Effector memory CD4-positive, alpha-beta T cell (primary cell): ENCODE results near the gene ANKRD2.
"Not testable (repeated sequence)": the region's sequence is repeated elsewhere in the genome, so short reads cannot be mapped to it uniquely, and the experiment has no call there.

Experiments used
- DNase-seq, 3 donors: peaks; one replicate each; pipeline ENCODE4 v3.0.0-alpha.2; 2020
- H3K27ac ChIP-seq: 2 replicates; pipeline ENCODE4 v1.7.0; 2013; ENCODE audit warnings: mild to moderate bottlenecking, low read length, moderate library complexity; ENCODE audit not compliant: insufficient read depth, poor library complexity, severe bottlenecking
- H3K27me3 ChIP-seq: replicated peaks from 2 replicates; pipeline ENCODE4 v1.7.0; 2013; ENCODE audit warnings: mild to moderate bottlenecking, low read length; ENCODE audit not compliant: insufficient read depth, control insufficient read depth, poor library complexity, severe bottlenecking
- H3K36me3 ChIP-seq: 2 replicates; pipeline ENCODE4 v1.7.0; 2013; ENCODE audit warnings: mild to moderate bottlenecking, low read length, moderate library complexity; ENCODE audit not compliant: control insufficient read depth, insufficient read depth
- H3K4me1 ChIP-seq: 2 replicates; pipeline ENCODE4 v1.7.0; 2013; ENCODE audit warnings: low read length, mild to moderate bottlenecking; ENCODE audit not compliant: control insufficient read depth, insufficient read depth, poor library complexity, severe bottlenecking
- H3K4me3 ChIP-seq: 2 replicates; pipeline ENCODE4 v1.7.0; 2013; ENCODE audit warnings: low read length, low read depth, mild to moderate bottlenecking; ENCODE audit not compliant: insufficient read depth, poor library complexity, severe bottlenecking
- H3K9me3 ChIP-seq: 2 replicates; pipeline ENCODE4 v1.7.0; 2013; ENCODE audit warnings: mild to moderate bottlenecking, low read length, moderate library complexity; ENCODE audit not compliant: control insufficient read depth

The ANKRD2 gene

DNA sequence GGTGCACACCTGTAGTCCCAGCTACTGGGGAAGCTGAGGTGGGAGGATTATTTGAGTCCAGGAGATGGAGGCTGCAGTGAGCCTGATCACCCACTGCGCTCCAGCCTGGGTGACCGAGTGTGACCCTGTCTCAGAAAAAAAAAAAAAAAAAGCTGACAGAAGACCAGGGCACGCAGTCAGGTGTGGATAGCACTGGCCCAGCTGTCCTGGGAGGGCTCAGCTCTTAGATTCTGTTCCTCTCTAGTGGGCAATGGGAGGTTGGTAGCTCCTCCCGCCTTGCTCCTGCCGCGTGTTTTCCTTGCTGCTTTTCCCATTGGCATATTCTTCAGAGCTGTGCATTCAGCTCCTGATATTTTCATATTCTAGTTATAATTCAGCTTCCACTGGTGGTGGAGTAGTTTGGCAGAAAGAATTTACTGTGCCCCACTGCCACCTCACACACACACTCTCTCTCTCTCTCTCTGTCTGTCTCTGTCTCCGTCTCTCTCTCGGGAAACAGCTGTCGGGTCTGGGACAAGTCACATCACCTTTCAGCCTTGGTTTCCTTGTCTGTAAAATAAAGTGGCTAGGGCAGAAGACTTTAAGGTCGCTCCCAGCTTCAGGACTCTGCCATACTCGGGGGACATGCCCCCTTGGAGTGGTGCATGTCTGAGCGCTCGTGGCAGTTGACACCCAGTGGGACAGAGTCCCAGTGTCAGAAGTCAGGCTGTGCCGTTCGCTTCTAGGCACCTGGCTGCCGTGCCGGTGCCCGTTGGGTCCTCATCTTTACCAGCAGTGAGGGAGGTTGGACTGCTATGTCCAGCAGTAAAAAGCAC is 25.9 kb upstream of the ANKRD2 start:
- H3K4me1 ChIP-seq = no peaks in the 10 kb centered on the region

DNA sequence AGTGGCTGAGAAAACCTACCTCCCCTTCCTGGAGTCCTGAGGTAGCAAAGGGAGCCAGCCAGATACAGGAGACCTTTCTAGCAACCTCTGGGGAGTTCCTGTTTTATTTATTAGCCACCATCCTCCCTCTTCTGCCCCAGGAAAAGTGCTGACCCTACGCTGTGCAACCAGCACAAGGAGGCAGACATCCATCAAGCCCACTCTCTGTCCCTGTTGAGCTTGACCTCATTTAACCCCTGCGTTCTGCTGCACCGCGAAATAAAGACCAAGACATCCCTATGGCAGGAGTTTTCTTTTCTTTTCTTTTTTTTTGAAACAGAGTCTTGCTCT is 25.3 kb upstream of the ANKRD2 start:
- no peak overlapping the region for H3K4me3 ChIP-seq
- no peak overlapping the region for H3K27ac ChIP-seq
- H3K9me3 ChIP-seq = no peaks in the 10 kb centered on the region
- no peaks in the 10 kb centered on the region for H3K4me1 ChIP-seq
- no peak for DNase-seq
- H3K27me3 ChIP-seq = no peaks in the 10 kb centered on the region
- H3K36me3 ChIP-seq = no peaks in the 10 kb centered on the region

More for the DNA sequence above, 25.9 kb upstream of the ANKRD2 start:
- no peak overlapping the region for H3K27ac ChIP-seq
- H3K36me3 ChIP-seq = no peaks in the 10 kb centered on the region
- no peaks in the 10 kb centered on the region for H3K27me3 ChIP-seq
- no peak for DNase-seq
- no peak overlapping the region for H3K4me3 ChIP-seq
- H3K9me3 ChIP-seq = no peaks in the 10 kb centered on the region

DNA sequence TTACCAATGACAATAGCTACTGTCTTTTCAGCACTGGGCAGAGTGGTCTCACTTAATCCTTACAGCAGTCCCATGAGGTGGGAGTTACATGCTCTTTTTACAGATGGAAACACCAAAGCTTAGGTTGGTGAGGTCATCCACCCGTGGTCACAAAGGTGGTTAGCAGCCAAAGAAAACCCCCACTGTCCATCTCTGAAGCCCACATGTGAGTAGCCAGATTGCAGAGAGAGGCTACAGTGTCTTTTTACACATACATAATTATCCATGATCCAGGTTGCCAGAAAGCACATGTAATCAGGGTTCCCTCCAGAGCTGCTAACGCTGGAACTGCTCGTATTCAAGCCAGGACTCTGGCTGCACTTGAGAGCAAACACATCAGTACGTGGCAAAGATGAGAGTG is 24.6 kb upstream of the ANKRD2 start:
- no peaks in the 10 kb centered on the region for H3K36me3 ChIP-seq
- H3K9me3 ChIP-seq = no peaks in the 10 kb centered on the region
- H3K4me3 ChIP-seq = no peak overlapping the region
- no peak for DNase-seq
- no peaks in the 10 kb centered on the region for H3K4me1 ChIP-seq
- H3K27ac ChIP-seq = no peak overlapping the region
- H3K27me3 ChIP-seq = no peaks in the 10 kb centered on the region

DNA sequence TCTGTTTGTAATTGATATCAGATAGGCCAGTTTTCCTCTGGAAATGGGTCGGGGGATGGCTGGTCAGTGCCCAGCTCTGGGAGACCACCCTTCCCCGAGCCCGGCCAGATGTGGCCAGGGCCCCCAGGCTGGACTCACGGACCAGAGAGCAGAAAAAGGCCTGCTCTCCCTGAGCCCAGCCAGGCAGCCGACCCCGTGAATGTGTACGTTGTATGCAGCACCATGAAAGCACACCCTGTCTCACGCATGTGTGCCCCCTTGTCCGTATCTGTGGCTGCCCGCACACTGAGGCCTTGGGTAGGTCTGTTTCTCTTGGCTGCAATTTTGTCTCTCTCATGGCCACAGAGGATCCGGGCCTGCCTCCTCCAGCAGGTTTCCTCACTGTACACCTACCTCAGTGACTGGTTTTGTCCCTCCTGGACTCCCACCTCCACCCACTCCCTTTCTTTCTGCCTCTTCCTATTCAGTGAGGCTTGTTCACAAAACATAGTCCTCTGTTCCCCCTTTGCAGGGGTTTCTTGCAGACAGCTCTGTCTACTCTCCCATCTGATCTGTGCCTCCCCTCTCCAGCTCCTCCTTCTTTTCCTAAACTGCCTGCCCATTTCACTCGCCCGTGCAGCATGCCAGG is 23.6 kb upstream of the ANKRD2 start:
- no peaks in the 10 kb centered on the region for H3K27me3 ChIP-seq
- no peaks in the 10 kb centered on the region for H3K36me3 ChIP-seq
- no peak overlapping the region for H3K4me3 ChIP-seq
- H3K27ac ChIP-seq = no peak overlapping the region
- no peak for DNase-seq
- no peaks in the 10 kb centered on the region for H3K9me3 ChIP-seq
- H3K4me1 ChIP-seq = no peaks in the 10 kb centered on the region

DNA sequence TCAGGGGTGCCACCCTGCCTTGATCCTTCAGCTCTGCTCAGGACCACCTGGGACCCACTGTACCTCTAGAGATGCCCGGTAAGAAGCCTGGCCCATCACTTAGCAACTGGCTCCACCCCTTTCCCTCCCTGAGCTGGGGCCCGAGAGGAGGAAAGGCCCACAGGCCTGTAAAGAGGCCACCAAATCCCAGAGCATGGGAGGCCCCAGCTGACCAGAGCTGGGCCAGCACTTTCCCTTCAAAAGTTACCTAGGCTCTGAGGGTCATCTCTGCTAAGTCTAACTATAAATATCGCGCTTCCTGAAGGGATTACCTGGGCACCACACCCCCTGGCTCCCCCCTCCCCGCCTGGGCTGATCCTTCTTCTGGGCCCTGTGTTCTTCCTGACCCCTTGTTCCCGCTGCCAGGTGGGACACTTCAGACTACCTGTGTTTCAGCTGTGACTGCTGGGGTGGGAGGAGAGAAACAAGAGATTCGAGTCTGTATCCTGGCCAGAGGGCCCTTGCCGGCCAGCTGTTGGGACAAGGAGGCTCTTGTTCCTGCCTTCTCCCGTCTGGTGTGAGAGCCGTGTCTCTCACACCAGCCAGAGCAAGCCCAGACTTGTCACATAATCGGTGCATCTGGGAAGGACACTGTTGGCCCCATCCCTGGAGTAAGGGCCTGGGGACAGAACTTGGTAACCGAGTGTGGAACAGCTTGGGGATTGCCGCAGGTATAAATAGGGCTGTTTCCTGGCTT is 22.8 kb upstream of the ANKRD2 start:
- Histone ChIP-seq H3K27ac (no peak overlapping the region), H3K4me3 (no peak overlapping the region), H3K9me3 (no peaks in the 10 kb centered on the region), H3K27me3 (no peaks in the 10 kb centered on the region), H3K4me1 (no peaks in the 10 kb centered on the region), H3K36me3 (no peaks in the 10 kb centered on the region)
- no peak for DNase-seq

DNA sequence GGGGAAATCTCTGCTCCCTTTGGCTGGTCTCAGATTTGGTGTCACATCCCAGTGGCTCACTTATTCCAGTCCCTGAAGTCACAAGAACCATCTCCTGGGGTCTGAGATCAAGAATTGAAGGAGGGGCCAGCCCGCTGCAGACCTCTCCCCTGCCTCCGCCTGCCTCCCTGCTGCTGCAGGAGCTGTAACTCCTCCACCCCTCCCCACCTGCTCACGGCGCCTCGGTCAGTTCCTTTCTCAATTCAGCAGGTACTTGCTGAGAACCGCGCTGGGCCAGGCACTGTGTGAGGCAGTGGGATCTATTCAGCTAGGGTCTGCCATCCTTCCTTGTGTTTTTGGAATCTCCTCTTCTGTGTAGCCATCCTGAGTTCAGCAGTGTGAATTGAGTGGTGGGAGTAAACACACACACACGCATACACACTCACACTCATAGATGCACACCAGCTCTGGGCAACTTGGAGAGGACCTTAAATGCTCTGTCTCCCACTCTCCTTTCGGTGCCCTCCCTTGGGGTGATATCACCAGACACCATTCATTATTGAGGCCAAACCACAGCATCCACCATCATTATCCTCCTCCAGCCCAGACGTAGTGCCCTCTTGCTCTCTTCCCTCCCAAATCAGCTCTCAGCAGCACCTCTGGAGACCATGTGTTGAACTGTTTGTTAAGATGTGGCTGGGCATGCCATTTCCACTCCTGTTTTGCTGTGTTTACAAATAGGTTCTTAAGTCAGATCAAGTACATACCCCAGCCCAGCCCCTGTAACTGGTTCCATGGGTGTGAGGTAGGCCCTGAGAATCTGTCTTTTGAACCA is 22.0 kb upstream of the ANKRD2 start:
- DNase-seq = no peak
- H3K27me3 ChIP-seq = no peaks in the 10 kb centered on the region
- no peak overlapping the region for H3K4me3 ChIP-seq
- H3K9me3 ChIP-seq = no peaks in the 10 kb centered on the region
- no peak overlapping the region for H3K27ac ChIP-seq
- no peaks in the 10 kb centered on the region for H3K36me3 ChIP-seq
- no peaks in the 10 kb centered on the region for H3K4me1 ChIP-seq

DNA sequence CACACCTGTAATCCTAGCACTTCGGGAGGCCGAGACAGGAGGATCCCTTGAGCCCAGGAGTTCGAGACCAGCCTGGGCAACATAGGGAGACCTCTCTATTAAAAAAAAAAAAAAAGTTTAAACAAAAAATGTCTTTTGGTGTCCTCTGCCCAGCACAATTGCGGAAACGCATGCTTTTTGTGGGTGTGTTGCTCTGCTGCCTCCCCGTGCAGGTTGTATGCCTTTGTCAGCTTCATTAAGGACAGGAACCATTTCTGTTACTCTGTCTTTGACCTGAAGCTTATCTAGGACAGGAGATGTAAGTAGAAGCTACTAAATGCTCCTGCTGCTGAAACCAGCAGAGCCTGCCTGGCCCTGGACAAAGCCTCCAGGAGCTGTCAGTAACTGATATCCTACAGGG is 21.3 kb upstream of the ANKRD2 start:
- DNase-seq = no peak
- Histone ChIP-seq H3K9me3 (no peaks in the 10 kb centered on the region), H3K36me3 (no peaks in the 10 kb centered on the region), H3K4me1 (no peaks in the 10 kb centered on the region), H3K27ac (no peak overlapping the region), H3K4me3 (no peak overlapping the region), H3K27me3 (no peaks in the 10 kb centered on the region)

DNA sequence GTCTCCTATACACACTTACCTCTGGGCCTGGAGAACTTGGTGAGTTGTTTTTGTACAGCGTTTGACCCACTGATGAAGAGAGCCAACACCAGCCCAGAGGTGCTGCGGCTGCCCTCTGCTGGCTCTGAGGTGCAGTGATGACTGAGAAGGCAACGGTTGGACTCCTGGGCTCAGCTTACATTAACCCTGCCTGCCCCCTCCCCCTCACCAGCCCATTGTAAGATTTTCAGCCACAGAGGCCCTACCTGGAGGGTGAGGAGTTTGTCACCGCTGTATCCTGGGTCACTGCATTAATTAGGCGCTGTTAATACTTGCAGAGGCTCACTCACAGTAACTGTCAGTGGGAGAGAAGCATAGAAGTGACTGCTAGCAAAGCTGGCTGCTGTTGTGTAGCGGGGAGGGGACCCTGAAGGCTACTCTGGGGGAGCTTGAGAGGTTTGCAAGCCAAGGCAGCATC is 19.0 kb upstream of the ANKRD2 start:
- Histone ChIP-seq H3K4me3 (no peak overlapping the region), H3K27me3 (no peaks in the 10 kb centered on the region), H3K4me1 (no peaks in the 10 kb centered on the region), H3K36me3 (no peaks in the 10 kb centered on the region), H3K27ac (no peak overlapping the region), H3K9me3 (no peaks in the 10 kb centered on the region)
- peak in 2 of 3 donors; percentile 10 to 14 for DNase-seq

DNA sequence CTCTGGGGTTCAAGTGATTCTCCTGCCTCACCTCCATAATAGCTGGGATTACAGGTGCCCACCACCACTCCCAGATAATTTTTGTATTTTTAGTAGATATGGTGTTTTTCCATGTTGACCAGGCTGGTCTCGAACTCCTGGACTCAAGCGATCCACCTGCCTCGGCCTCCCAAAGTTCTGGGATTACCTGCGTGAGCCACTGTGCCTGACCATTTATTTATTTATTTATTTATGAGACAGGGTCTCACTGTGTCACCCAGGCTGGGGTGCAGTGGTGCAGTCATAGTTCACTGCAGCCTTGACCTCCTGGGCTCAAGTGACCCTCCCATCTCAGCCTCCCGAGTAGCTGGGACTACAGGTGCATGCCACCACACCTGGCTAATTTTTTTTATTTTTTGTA is 18.2 kb upstream of the ANKRD2 start:
- not testable (repeated sequence) for H3K4me1 ChIP-seq, H3K4me3 ChIP-seq, H3K27ac ChIP-seq, H3K27me3 ChIP-seq, H3K9me3 ChIP-seq, DNase-seq, H3K36me3 ChIP-seq
